ENCODE measurements around the gene MX2. TPM values are rescaled to one million over a fixed set of nuclear protein-coding genes. Genes with fewer than 3 reads are reported as not detected.
"Not testable (repeated sequence)": the region's sequence is repeated elsewhere in the genome, so short reads cannot be mapped to it uniquely, and the experiment has no call there.

Gene MX2
- total RNA-seq: 10 to 100 TPM; 13.7 to 39.6 (median 16.3) TPM

- Histone ChIP-seq H3K4me1 (peaks cover 0 to 47% (median 6%) of the 10 kb centered on the region in 4 donors), H3K4me3 (peak within 1 kb of the TSS; percentile 40 to 48 (median 44)), H3K27me3 (no peaks in the 10 kb centered on the region), H3K36me3 (no peaks in the 10 kb centered on the region), H3K9me3 (no peaks in the 10 kb centered on the region), H3K27ac (peak within 1 kb of the TSS; percentile 89 to 93 (median 92))
- peak; percentile 75 to 92 (median 85) for DNase-seq
- peak in 1 of 6 experiments; percentile 10 for TF ChIP-seq CTCF (IDR thresholded peaks at IDR 0.05)
- peak in 1 of 2 donors; percentile 24 for TF ChIP-seq POLR2A (IDR thresholded peaks at IDR 0.05)
Observed at GRCh38 chr21:41361786-41362604, at the start of gene MX2. Gene MX2, plus strand, starts transcription at chr21:41362027. Its CDS starts 14,880 bp downstream, at chr21:41376907.

- not testable (repeated sequence) for H3K9me3 ChIP-seq, H3K36me3 ChIP-seq, H3K4me1 ChIP-seq, H3K4me3 ChIP-seq, DNase-seq, H3K27ac ChIP-seq, H3K27me3 ChIP-seq
Observed at GRCh38 chr21:41313285-41314164, 48.3 kb upstream of the MX2 start.

GRCh38 chr21:41315726-41316125 lies 46.1 kb upstream of the MX2 start:
- no peak for DNase-seq
- Histone ChIP-seq H3K36me3 (no peaks in the 10 kb centered on the region), H3K9me3 (no peaks in the 10 kb centered on the region), H3K4me3 (peak overlapping the region in 2 of 4 donors; percentile 60 to 73), H3K4me1 (peaks cover 0 to 25% (median 2%) of the 10 kb centered on the region in 4 donors), H3K27me3 (peaks cover 0 to 4% of the 10 kb centered on the region in 2 donors), H3K27ac (peak overlapping the region in 3 of 4 donors; percentile 94 to 98 (median 94))
- TF ChIP-seq CTCF (IDR thresholded peaks at IDR 0.05): no peak
- no peak for TF ChIP-seq POLR2A (IDR thresholded peaks at IDR 0.05)

GRCh38 chr21:41316200-41317062 lies 45.4 kb upstream of the MX2 start, which contains the start of gene FAM3B:
Gene FAM3B, plus strand, starts transcription at chr21:41316801. Its CDS starts 79 bp downstream, at chr21:41316880.
- Histone ChIP-seq H3K4me1 (peaks cover 0 to 32% (median 2%) of the 10 kb centered on the region in 4 donors), H3K4me3 (peak within 1 kb of the TSS; percentile 19 to 73 (median 50)), H3K27me3 (peaks cover 0 to 4% of the 10 kb centered on the region in 2 donors), H3K36me3 (no peaks in the 10 kb centered on the region), H3K27ac (peak within 1 kb of the TSS; percentile 25 to 98 (median 94)), H3K9me3 (no peaks in the 10 kb centered on the region)
- peak in 2 of 3 donors; percentile 83 to 93 for DNase-seq
- peak in 1 of 6 experiments; percentile 10 for TF ChIP-seq CTCF (IDR thresholded peaks at IDR 0.05)
- TF ChIP-seq POLR2A (IDR thresholded peaks at IDR 0.05): peak; percentile 79 to 80

GRCh38 chr21:41317063-41317392 lies 44.8 kb upstream of the MX2 start:
- H3K27ac ChIP-seq: peak overlapping the region in 3 of 4 donors; percentile 94 to 98 (median 94)

More at GRCh38 chr21:41317063-41317392, 44.8 kb upstream of the MX2 start:
- Histone ChIP-seq H3K9me3 (no peaks in the 10 kb centered on the region), H3K36me3 (no peaks in the 10 kb centered on the region), H3K4me3 (peak overlapping the region; percentile 19 to 73 (median 50)), H3K27me3 (peaks cover 0 to 4% of the 10 kb centered on the region in 2 donors), H3K4me1 (peaks cover 0 to 38% (median 2%) of the 10 kb centered on the region in 4 donors)
- no peak for DNase-seq
- TF ChIP-seq CTCF (IDR thresholded peaks at IDR 0.05) (no peak), POLR2A (IDR thresholded peaks at IDR 0.05) (no peak)

All from Peyer's patch (tissue), 4 donors.